ENCODE results near the gene TAS2R13. TPM values are rescaled to one million over a fixed set of nuclear protein-coding genes. Genes with fewer than 3 reads are reported as not detected.

TAS2R13 gene
- total RNA-seq, 1 donor from 2014 or later: 2.4 TPM

DNA sequence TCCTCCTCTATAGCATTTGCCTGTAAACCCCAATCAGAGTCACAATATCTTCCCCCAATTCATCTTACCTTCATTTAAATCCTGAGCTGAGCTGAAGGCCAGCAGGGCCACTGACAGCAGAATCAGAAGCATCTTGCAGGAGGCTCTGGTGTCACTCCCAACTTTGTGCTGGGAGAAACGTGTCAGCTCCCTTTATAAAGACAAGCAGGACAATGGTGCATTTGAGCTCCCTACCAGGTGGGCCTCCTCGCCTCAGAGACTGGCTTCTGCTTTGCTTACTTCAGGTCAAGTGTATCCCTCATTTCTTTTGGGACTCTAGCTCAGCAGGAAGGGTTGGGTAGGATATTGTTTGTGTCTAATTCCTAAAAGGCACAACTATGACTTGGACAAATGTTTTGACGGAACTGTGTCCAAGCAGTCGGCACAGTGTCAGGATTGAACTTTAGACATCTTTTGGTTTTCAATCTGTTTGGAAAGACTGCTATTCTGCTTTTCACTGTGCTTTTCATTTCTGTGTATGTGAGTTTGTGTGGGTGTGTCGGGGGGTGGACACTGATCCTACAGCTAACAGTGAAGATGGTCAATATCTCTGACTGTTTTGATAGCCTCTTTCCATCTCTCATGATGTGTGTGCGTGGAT, 25.2 kb downstream of the TAS2R13 start, which contains the start of gene PRH1:
PRH1 (minus strand) TSS at position 170 of the 640 bp plus-strand sequence; CDS start at position 132, 38 bp downstream.
- no peak for FAIRE-seq
- DNase-seq (ENCODE audit: low spot score in 2 of 2): no peak

DNA sequence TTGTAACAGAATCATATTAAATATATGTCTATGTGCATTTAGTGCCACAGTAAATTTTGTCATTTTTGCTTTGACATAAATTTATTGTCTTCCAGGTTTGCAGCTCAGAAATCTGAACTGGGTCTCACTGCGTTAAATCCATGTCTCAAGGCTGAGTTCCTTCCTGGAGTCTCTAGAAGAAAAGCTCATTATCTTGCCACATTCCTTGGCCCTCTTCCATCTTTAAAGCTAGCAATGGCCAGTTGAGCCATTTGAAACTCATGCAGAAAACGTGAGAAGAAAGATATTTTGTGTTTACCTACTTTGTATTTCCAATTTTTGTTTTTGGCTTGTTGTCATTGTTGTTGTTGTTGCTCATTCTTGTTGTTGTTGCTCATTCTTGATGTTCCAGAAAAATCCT, 36.0 kb downstream of the TAS2R13 start:
- DNase-seq (ENCODE audit: low spot score in 2 of 2): no peak
- FAIRE-seq: no peak

DNA sequence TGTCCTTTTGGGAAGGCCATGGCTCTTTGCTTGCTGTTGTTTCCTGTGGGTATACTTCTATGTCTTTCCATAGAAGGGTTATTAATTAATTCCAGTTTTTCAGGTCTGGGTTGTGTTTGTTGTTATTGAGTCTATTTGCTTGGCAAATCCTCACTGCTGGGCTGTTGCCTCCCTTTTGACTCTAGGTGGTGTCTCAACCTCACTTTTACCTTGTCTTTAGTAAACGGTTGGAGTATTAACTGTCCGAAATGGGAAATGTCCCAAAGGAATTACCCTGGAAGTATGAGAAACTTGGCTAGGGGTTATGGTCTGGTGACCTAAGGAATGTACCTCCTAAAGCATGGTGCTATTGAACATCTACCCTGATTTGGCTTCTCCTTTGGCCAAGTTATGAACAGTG, 42.0 kb downstream of the TAS2R13 start:
- no peak for DNase-seq (ENCODE audit: low spot score in 2 of 2)
- no peak for FAIRE-seq

DNA sequence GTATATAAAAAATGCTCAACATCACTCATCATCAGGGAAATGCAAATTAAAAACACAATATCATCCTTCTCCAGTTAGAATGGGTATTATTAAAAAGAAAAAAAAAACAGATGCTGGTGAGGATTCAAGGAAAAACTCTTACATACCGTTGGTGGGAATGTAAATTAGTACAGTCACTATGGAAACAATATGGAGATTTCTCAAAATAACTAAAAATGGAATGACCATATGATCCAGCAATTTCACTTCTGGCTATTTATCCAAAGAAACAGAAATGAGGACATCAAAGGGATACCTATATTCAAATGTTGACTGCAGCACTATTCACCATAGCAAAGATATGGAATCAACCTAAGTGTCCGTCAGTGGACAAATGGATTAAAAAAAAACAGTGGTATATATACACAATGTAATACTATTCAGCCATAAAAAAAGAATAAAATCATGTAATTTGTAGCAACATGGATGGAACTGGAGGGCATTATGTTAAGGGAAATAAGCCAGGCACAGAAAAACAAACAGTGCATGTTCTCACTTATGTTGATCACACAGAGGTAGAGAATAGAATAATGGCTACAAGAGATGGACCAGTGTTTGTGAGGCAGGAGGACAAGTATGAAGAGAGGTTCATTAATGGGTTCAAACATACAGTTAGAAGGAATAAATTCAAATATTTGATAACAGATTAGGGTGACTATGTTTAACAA, 45.7 kb downstream of the TAS2R13 start:
- FAIRE-seq: no peak
- DNase-seq (ENCODE audit: low spot score in 2 of 2): no peak

DNA sequence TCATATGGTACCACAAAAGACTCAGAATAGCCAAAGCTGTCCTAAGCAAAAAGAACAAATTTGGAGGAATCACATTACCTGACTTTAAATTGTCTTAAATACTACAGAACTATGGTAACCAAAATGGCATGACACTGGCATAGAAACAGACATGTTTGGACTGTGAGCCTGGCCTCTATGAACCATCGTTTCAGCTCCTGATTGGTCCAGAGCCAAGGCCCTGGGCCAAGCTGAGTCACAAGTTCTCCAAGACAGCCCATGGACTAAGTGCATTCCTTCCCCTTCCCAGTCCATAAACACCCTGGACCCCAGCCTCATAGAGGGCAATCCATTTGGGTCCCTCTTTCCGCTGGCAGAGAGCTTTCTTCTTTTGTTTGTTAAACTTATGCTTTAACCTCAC, 48.0 kb downstream of the TAS2R13 start:
- DNase-seq (ENCODE audit: low spot score in 2 of 2): no peak
- FAIRE-seq: no peak

Other genes starting within 250 kb of the TAS2R13 start
- gene STYK1, start 235.5 kb downstream of the TAS2R13 start, total RNA-seq: 2.9 TPM
- 6.9 TPM for gene YBX3, start 186.2 kb downstream of the TAS2R13 start, total RNA-seq
- gene TAS2R7, start 106.9 kb downstream of the TAS2R13 start, total RNA-seq: 0.41 TPM
- gene TAS2R8, start 102.3 kb downstream of the TAS2R13 start, total RNA-seq: under 0.01 TPM
- 0.41 TPM for gene TAS2R9, start 99.4 kb downstream of the TAS2R13 start, total RNA-seq
- 2.4 TPM for gene TAS2R10, start 83.2 kb downstream of the TAS2R13 start, total RNA-seq
- gene PRR4, start 60.1 kb downstream of the TAS2R13 start, total RNA-seq: 1.2 TPM
- gene PRH1, start 25.3 kb downstream of the TAS2R13 start, total RNA-seq: 42.0 TPM
- gene PRH2, start 19.7 kb upstream of the TAS2R13 start, total RNA-seq: not detected
- gene TAS2R14, start 29.7 kb upstream of the TAS2R13 start, total RNA-seq: 5.3 TPM
- 3.7 TPM for gene TAS2R50, start 77.3 kb upstream of the TAS2R13 start, total RNA-seq
- gene TAS2R20, start 88.7 kb upstream of the TAS2R13 start, total RNA-seq: 6.9 TPM
- gene TAS2R19, start 113.1 kb upstream of the TAS2R13 start, total RNA-seq: 6.9 TPM
- 7.3 TPM for gene TAS2R31, start 121.8 kb upstream of the TAS2R13 start, total RNA-seq
- gene TAS2R46, start 152.7 kb upstream of the TAS2R13 start, total RNA-seq: 1.6 TPM
- gene TAS2R43, start 182.8 kb upstream of the TAS2R13 start, total RNA-seq: 3.7 TPM
- 6.5 TPM for gene TAS2R30, start 225.1 kb upstream of the TAS2R13 start, total RNA-seq